ENCODE results near the gene NF1. TPM values are rescaled to one million over a fixed set of nuclear protein-coding genes. Genes with fewer than 3 reads are reported as not detected.

Gene NF1
- polyA plus RNA-seq, 2 of the 4 experiments (the other 2 are of a cell fraction), result 15.9 to 73.2 TPM

- FAIRE-seq (no peak), DNase-seq (ENCODE audit: low read depth in 1 of 2, low spot score in 1 of 2) (no peak), ATAC-seq (no peak)
- TF ChIP-seq ATOH8 (CRISPR knock-in tag; IDR thresholded peaks at IDR 0.05; ENCODE audit: low read depth) (no peak), ZNF302 (CRISPR knock-in tag; IDR thresholded peaks at IDR 0.05) (no peak), GATA3 (IDR thresholded peaks at IDR 0.05; ENCODE audit: borderline replicate concordance) (no peak), TFCP2L1 (CRISPR knock-in tag; IDR thresholded peaks at IDR 0.05) (no peak), MYC (IDR thresholded peaks at IDR 0.05; ENCODE audit: borderline replicate concordance, low read length) (no peak), HDAC2 (IDR thresholded peaks at IDR 0.05) (no peak), FOSB (CRISPR knock-in tag; IDR thresholded peaks at IDR 0.05) (no peak), HOXB5 (CRISPR knock-in tag; IDR thresholded peaks at IDR 0.05) (no peak), PHF8 (IDR thresholded peaks at IDR 0.05; ENCODE audit: borderline replicate concordance, low read depth) (no peak), MAZ (IDR thresholded peaks at IDR 0.05; ENCODE audit: borderline replicate concordance, low read depth, low read length) (no peak), NPAS2 (CRISPR knock-in tag; IDR thresholded peaks at IDR 0.05; ENCODE audit: borderline replicate concordance) (no peak), HOXB13 (CRISPR knock-in tag; IDR thresholded peaks at IDR 0.05; ENCODE audit: low read depth) (no peak)
- H3K27ac ChIP-seq, result no peak overlapping the region
- H3K4me2 ChIP-seq, result no peak overlapping the region
- no peaks in the 10 kb centered on the region for H3K9me3 ChIP-seq
- 70% methylated on average over 2 of the region's 2 CpGs for WGBS (ENCODE audit: missing lambda C conversion rate)
- H3K4me1 ChIP-seq, result peaks cover 10% of the 10 kb centered on the region; the same call in 2 of the 3 replicates
- no peak overlapping the region for H3K4me3 ChIP-seq
- ChIA-PET POLR2A (no interaction called here), CTCF (interaction anchor here (0.8 to 1.6 kb wide), 2 partner anchors 9 to 14 kb away, joined by 3 to 5 read pairs; no protein-coding TSS in a partner anchor)
Observed at GRCh38 chr17:31357091-31357490, 262.3 kb downstream of the NF1 start.

GRCh38 chr17:31357839-31358394 is 263.1 kb downstream of the NF1 start:
- ChIA-PET POLR2A (no interaction called here), CTCF (no interaction called here)
- Histone ChIP-seq H3K27ac (no peak overlapping the region), H3K4me1 (peaks cover 10% of the 10 kb centered on the region; the same call in 2 of the 3 replicates), H3K4me2 (no peak overlapping the region), H3K9me3 (no peaks in the 10 kb centered on the region), H3K4me3 (no peak overlapping the region)
- TF ChIP-seq RCOR1 (IDR thresholded peaks at IDR 0.05; ENCODE audit: low read depth, low read length), result no peak
- peak; percentile 92 for TF ChIP-seq MAFK (IDR thresholded peaks at IDR 0.05; ENCODE audit: partially characterized antibody)
- TF ChIP-seq ELK1 (IDR thresholded peaks at IDR 0.05; ENCODE audit: low read depth, low read length), result no peak
- TF ChIP-seq ZFP36 (IDR thresholded peaks at IDR 0.05; ENCODE audit: borderline replicate concordance, partially characterized antibody), result no peak
- TF ChIP-seq JUNB (IDR thresholded peaks at IDR 0.05), result no peak
- no peak for TF ChIP-seq MAX (IDR thresholded peaks at IDR 0.05)
- TF ChIP-seq BCL3 (IDR thresholded peaks at IDR 0.05), result no peak
- DNase-seq (ENCODE audit: low read depth in 1 of 2, low spot score in 1 of 2) (peak in 1 of 2 experiments; percentile 27), FAIRE-seq (peak; percentile 76), ATAC-seq (peak in 1 of 2 experiments; percentile 41; a peak in 1 of 6 replicates)
- WGBS (ENCODE audit: missing lambda C conversion rate), result 72% methylated on average over 3 of the region's 3 CpGs

- 95% methylated on average over 6 of the region's 6 CpGs for WGBS (ENCODE audit: missing lambda C conversion rate)
- FAIRE-seq (no peak), DNase-seq (ENCODE audit: low read depth in 1 of 2, low spot score in 1 of 2) (no peak), ATAC-seq (no peak)
- H3K4me3 ChIP-seq, result no peak overlapping the region
- POLR2A ChIA-PET, result no interaction called here
- CTCF ChIA-PET, result interaction anchor here (1.0 to 1.6 kb wide), 4 partner anchors 8 to 25 kb away, joined by 3 to 10 read pairs (median 4); no protein-coding TSS in a partner anchor
- no peak overlapping the region for H3K4me2 ChIP-seq
- no peaks in the 10 kb centered on the region for H3K9me3 ChIP-seq
- H3K4me1 ChIP-seq, result no peaks in the 10 kb centered on the region
- H3K27ac ChIP-seq, result no peak overlapping the region
- no peak for TF ChIP-seq HMGXB4 (CRISPR knock-in tag; IDR thresholded peaks at IDR 0.05; ENCODE audit: borderline replicate concordance)
- no peak for TF ChIP-seq NFE2L2 (conservative IDR thresholded peaks at IDR 0.05; ENCODE audit: low read length)
- no peak for TF ChIP-seq EP300 (IDR thresholded peaks at IDR 0.05)
- TF ChIP-seq BHLHE40 (IDR thresholded peaks at IDR 0.05; ENCODE audit: low read depth, low read length), result no peak
- TF ChIP-seq E2F6 (IDR thresholded peaks at IDR 0.05; ENCODE audit: borderline replicate concordance, low read depth), result no peak
- TF ChIP-seq CBX2 (IDR thresholded peaks at IDR 0.05; ENCODE audit: borderline replicate concordance, low read depth), result no peak
- no peak for TF ChIP-seq RAD21 (conservative IDR thresholded peaks at IDR 0.05 in 1 of 2, IDR thresholded peaks at IDR 0.05 in 1 of 2)
- TF ChIP-seq CEBPB (IDR thresholded peaks at IDR 0.05), result no peak
- no peak for TF ChIP-seq ZFP36 (IDR thresholded peaks at IDR 0.05; ENCODE audit: borderline replicate concordance, partially characterized antibody)
- no peak for TF ChIP-seq RFX5 (IDR thresholded peaks at IDR 0.05)
- TF ChIP-seq HEYL (CRISPR knock-in tag; IDR thresholded peaks at IDR 0.05), result no peak
- no peak for TF ChIP-seq MAFK (IDR thresholded peaks at IDR 0.05; ENCODE audit: partially characterized antibody)
- TF ChIP-seq JUNB (IDR thresholded peaks at IDR 0.05), result no peak
Observed at GRCh38 chr17:31364012-31364411, 269.2 kb downstream of the NF1 start.
